Ishikawa (cell line): ENCODE data around the gene ZDHHC1.

Experiments
- CEBPB ChIP-seq: IDR thresholded peaks from 2 replicates; pipeline ENCODE4 v1.6.1; 2012
- CREB1 ChIP-seq: IDR thresholded peaks from 2 replicates; pipeline ENCODE4 v1.6.1; 2012; ENCODE audit warnings: low read depth
- EGR1 ChIP-seq: IDR thresholded peaks from 2 replicates; pipeline ENCODE4 v1.6.1; 2012
- EP300 ChIP-seq: IDR thresholded peaks from 2 replicates; pipeline ENCODE4 v1.6.1; 2012; ENCODE audit warnings: borderline replicate concordance
- FOXM1 ChIP-seq: IDR thresholded peaks from 2 replicates; pipeline ENCODE4 v1.6.1; 2012; ENCODE audit warnings: low read depth, borderline replicate concordance
- NFIC ChIP-seq: IDR thresholded peaks from 2 replicates; pipeline ENCODE4 v1.6.1; 2012
- RAD21 ChIP-seq: IDR thresholded peaks from 2 replicates; pipeline ENCODE4 v1.6.1; 2012; ENCODE audit warnings: low read depth
- TAF1 ChIP-seq: IDR thresholded peaks from 2 replicates; pipeline ENCODE4 v1.6.1; 2012; ENCODE audit warnings: low read depth, mild to moderate bottlenecking
- TCF12 ChIP-seq: IDR thresholded peaks from 2 replicates; pipeline ENCODE4 v1.6.1; 2012; ENCODE audit warnings: low read depth
- TEAD4 ChIP-seq: IDR thresholded peaks from 2 replicates; pipeline ENCODE4 v1.6.1; 2012
- YY1 ChIP-seq: IDR thresholded peaks from 2 replicates; pipeline ENCODE4 v1.6.1; 2012; ENCODE audit warnings: low read depth
- ZBTB7A ChIP-seq: IDR thresholded peaks from 2 replicates; pipeline ENCODE4 v1.6.1; 2012; ENCODE audit warnings: low read depth
- TF ChIP-seq, protein P1 (sequence below): IDR thresholded peaks from 2 replicates; pipeline ENCODE4 v1.6.1; 2012
- TF ChIP-seq, protein P2 (sequence below): IDR thresholded peaks from 2 replicates; pipeline ENCODE4 v1.6.1; 2012; ENCODE audit warnings: low read depth, mild to moderate bottlenecking
- TF ChIP-seq, protein P3 (sequence below): IDR thresholded peaks from 2 replicates; pipeline ENCODE4 v1.6.1; 2012

The ZDHHC1 gene

DNA sequence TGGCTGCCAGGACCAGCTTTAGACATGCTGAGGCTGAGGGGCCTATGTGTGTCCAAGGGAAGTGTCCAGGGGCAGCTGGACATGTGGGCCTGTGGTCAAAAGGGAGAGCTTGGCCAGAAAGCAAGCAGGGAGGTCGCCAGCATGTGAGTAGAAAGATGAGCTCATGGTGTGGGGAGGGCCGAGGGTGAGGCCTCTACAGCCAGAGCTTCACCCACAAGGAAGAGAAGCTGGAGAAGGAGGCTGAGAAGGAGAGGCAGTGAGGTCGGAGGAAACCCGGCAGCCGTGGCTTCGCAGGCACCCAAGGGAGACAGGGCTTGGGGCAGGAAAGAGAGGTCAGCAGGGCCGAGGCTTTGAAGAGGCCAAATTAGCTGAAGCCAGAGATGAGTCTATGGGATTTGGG is 10.7 kb upstream of the ZDHHC1 start:
- TF ChIP-seq NFIC (no peak), CEBPB (no peak), CREB1 (no peak), FOXM1 (no peak), YY1 (no peak), TAF1 (no peak), TEAD4 (no peak), EP300 (no peak), RAD21 (no peak), ZBTB7A (no peak), EGR1 (no peak), TCF12 (no peak)
- TF ChIP-seq, protein P1, sequence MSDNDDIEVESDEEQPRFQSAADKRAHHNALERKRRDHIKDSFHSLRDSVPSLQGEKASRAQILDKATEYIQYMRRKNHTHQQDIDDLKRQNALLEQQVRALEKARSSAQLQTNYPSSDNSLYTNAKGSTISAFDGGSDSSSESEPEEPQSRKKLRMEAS, result no peak
- TF ChIP-seq, protein P2, sequence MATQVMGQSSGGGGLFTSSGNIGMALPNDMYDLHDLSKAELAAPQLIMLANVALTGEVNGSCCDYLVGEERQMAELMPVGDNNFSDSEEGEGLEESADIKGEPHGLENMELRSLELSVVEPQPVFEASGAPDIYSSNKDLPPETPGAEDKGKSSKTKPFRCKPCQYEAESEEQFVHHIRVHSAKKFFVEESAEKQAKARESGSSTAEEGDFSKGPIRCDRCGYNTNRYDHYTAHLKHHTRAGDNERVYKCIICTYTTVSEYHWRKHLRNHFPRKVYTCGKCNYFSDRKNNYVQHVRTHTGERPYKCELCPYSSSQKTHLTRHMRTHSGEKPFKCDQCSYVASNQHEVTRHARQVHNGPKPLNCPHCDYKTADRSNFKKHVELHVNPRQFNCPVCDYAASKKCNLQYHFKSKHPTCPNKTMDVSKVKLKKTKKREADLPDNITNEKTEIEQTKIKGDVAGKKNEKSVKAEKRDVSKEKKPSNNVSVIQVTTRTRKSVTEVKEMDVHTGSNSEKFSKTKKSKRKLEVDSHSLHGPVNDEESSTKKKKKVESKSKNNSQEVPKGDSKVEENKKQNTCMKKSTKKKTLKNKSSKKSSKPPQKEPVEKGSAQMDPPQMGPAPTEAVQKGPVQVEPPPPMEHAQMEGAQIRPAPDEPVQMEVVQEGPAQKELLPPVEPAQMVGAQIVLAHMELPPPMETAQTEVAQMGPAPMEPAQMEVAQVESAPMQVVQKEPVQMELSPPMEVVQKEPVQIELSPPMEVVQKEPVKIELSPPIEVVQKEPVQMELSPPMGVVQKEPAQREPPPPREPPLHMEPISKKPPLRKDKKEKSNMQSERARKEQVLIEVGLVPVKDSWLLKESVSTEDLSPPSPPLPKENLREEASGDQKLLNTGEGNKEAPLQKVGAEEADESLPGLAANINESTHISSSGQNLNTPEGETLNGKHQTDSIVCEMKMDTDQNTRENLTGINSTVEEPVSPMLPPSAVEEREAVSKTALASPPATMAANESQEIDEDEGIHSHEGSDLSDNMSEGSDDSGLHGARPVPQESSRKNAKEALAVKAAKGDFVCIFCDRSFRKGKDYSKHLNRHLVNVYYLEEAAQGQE, result no peak
- TF ChIP-seq, protein P3, sequence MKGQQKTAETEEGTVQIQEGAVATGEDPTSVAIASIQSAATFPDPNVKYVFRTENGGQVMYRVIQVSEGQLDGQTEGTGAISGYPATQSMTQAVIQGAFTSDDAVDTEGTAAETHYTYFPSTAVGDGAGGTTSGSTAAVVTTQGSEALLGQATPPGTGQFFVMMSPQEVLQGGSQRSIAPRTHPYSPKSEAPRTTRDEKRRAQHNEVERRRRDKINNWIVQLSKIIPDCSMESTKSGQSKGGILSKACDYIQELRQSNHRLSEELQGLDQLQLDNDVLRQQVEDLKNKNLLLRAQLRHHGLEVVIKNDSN, result no peak

DNA sequence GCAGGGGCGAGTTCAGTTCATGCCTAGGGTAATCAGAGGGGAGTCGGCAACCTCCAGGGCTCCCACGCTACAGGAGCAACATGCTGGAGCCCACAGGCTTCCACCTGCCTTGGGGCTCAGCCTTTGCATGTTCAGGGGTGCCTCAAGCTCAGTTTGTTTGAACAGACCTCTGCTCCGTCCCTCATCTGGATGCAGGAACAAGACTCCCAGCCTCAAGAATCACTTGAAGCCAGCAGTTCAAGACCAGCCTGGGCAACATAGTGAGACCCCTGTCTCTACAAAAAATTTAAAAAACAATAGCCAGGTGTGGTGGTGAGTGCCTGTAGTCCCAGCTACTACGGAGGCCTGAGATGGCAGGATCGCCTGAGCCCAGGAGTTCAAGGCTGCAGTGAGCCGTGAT is 9.7 kb upstream of the ZDHHC1 start:
- TF ChIP-seq TEAD4 (no peak), ZBTB7A (no peak), CREB1 (no peak), FOXM1 (no peak), TAF1 (no peak), TCF12 (no peak), EGR1 (no peak), YY1 (no peak)
- TF ChIP-seq, protein P1, result no peak
- TF ChIP-seq, protein P2, result no peak

DNA sequence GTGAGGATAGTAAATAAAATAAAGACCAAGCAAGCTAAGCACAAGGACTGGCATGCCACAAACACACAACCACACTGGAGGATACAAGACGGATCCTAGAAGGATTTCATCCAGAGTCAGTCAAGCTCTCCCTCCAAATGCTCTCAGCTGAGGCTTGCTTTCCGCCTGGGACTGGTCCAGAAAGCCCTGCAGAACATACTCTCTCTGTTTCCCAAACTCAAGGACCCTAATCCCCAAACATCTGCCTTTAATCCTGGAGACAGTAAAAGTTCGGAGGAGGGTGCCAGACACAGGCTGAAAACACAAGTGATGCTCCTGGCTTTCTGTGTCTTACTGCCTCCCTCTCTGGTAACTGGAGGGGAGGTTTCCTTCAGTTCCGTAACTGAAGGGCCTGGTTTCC is 9.3 kb upstream of the ZDHHC1 start:
- TF ChIP-seq ZBTB7A (no peak), CREB1 (no peak), FOXM1 (no peak), CEBPB (no peak), RAD21 (no peak), EGR1 (no peak), EP300 (no peak), TCF12 (no peak), YY1 (no peak), TEAD4 (no peak), TAF1 (no peak), NFIC (no peak)
- TF ChIP-seq, protein P2, result no peak
- TF ChIP-seq, protein P1, result no peak
- TF ChIP-seq, protein P3, result no peak

DNA sequence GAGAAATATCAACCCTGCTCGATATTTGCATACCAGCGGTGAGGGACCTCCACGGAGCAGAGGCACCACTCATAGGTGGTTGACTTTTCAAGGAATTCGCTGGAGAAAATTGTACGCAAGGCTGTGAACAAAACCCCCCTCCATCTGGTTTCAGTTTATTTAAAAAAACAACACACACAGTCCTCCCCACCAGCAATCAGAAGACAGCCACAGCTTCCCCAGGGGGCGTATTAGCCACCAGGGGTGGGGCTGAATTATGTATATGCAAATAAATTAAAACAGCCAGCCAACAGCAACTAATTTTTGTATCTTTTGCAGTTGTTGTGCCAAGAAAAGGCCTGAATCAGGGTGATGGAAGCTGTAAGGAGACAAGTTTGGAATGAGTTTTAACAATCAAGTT is 8.8 kb upstream of the ZDHHC1 start:
- TF ChIP-seq, protein P1, result no peak
- no peak for TF ChIP-seq RAD21
- TF ChIP-seq, protein P2, result no peak
- no peak for TF ChIP-seq TEAD4
- TF ChIP-seq ZBTB7A, result no peak
- no peak for TF ChIP-seq TAF1
- TF ChIP-seq, protein P3, result no peak
- no peak for TF ChIP-seq CREB1
- TF ChIP-seq NFIC, result no peak
- TF ChIP-seq EP300, result no peak
- TF ChIP-seq CEBPB, result no peak
